GM13976 (cell line): ENCODE measurements around the gene VAMP8.

Experiments
- DNase-seq: peaks from one replicate; pipeline ENCODE4 v3.0.0; 2012; ENCODE audit warnings: low spot score
- in situ Hi-C: fragments of 300-500 bp; cut with MboI; formaldehyde crosslinking; loops from one replicate; pipeline ENCODE4 v1.12.0; 2022; ENCODE audit warnings: low sequenced_read_pairs, mixed read lengths, inconsistent platforms; ENCODE audit not compliant: unreplicated experiment
- TF ChIP-seq, protein P1 (sequence below): IDR thresholded peaks from 2 replicates; pipeline ENCODE4 v1.5.1; 2012; ENCODE audit warnings: borderline replicate concordance, mild to moderate bottlenecking; ENCODE audit not compliant: insufficient read depth; ENCODE audit errors: extremely low read depth, missing control alignments, control extremely low read depth

VAMP8 gene

DNA sequence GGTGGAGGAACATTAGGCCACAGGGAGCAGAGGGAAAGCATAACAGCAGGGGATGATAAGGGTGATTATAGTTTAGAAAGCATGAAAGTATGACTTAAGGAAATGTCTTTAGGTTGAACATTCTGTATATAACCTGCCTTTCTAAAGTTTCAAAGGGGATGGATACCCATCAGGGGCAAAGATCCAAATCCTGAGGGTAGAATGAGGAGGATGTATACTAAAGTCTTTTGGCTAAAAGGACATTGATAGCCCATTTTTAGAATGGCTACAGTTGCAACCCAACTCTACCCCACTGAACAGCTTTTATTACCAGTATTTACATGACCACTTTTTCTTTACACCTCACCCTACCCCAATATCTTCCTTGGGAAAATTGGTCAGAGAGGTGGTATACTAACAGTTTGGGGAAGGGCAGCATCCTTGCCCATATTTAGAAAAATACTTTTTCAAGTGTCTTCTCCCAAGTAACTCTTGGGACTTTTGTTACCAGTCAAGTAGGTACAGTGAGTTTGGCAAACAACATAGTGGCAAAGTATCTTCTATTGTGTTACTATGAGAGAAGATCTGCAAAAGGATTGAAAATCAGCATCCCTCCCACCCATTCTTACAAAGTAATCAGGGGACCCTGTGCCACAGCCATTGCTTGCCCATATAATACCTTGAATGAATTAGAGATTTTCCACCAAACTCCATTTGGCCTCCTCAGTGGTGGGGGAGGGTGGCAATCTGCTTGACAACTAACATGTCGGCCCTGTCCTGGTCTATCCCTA is 30.1 kb upstream of the VAMP8 start:
- TF ChIP-seq, protein P1, sequence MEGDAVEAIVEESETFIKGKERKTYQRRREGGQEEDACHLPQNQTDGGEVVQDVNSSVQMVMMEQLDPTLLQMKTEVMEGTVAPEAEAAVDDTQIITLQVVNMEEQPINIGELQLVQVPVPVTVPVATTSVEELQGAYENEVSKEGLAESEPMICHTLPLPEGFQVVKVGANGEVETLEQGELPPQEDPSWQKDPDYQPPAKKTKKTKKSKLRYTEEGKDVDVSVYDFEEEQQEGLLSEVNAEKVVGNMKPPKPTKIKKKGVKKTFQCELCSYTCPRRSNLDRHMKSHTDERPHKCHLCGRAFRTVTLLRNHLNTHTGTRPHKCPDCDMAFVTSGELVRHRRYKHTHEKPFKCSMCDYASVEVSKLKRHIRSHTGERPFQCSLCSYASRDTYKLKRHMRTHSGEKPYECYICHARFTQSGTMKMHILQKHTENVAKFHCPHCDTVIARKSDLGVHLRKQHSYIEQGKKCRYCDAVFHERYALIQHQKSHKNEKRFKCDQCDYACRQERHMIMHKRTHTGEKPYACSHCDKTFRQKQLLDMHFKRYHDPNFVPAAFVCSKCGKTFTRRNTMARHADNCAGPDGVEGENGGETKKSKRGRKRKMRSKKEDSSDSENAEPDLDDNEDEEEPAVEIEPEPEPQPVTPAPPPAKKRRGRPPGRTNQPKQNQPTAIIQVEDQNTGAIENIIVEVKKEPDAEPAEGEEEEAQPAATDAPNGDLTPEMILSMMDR: no peak
- no peak for DNase-seq
- in situ Hi-C loops: no loop called here

- no peak for DNase-seq
- TF ChIP-seq, protein P1: no peak
- in situ Hi-C loops: no loop called here
Measured at GRCh38 chr2:85547859-85548607, 29.4 kb upstream of the VAMP8 start.

DNA sequence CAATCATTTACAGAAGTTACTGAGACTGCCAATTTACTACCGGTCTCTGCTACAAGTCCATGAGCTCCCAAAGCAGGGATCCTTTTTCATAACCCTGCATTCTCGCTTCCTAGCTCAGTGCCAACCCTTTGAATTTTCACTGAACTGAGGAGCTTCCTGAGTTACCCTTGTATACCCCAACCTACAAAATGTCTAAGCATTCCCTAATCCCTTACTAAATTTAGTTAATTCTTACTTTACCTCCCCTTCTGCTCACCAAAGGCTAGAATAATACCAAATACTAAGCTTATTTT is 28.8 kb upstream of the VAMP8 start:
- in situ Hi-C loops: no loop called here
- no peak for DNase-seq
- TF ChIP-seq, protein P1: no peak

- DNase-seq: no peak
- TF ChIP-seq, protein P1: no peak
- in situ Hi-C loops: no loop called here
Measured at GRCh38 chr2:85549095-85549494, 28.3 kb upstream of the VAMP8 start.

GRCh38 chr2:85549826-85550225 is 27.6 kb upstream of the VAMP8 start:
- DNase-seq: no peak
- in situ Hi-C loops: no loop called here
- TF ChIP-seq, protein P1: no peak

DNA sequence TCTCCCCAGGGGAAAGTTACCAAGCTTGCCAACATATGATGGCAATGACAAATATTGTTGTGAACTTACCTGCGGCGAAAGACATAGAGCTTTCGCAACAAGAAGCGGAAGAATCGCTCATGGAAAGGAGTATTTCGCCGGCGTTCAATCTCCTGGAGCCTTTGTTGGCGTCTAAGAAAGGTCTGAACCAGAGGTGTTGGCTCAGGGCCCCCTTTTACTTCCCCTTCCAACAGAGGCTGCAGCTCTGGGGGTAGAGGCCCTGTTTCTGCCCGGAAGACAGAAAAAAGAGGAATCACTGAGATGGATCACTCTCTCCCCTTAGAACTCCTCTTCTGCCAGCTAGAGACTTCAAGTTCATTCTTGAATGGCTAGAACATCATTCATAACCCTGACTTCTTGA is 26.9 kb upstream of the VAMP8 start:
- DNase-seq: no peak
- in situ Hi-C loops: no loop called here
- TF ChIP-seq, protein P1: no peak
